H9 (cell line): ENCODE data around the gene PTPRN2. TPM values are rescaled to one million over a fixed set of nuclear protein-coding genes. Genes with fewer than 3 reads are reported as not detected.

Source experiments
- DNase-seq: peaks from one replicate; pipeline ENCODE4 v3.0.0-alpha.2; 2017
- H2AFZ ChIP-seq: one replicate; pipeline ENCODE4 v1.6.1; 2013; ENCODE audit warnings: mild to moderate bottlenecking, low read length, control low read depth, moderate library complexity
- H2AK5ac ChIP-seq: 2 replicates; pipeline ENCODE4 v1.6.1; 2013; ENCODE audit warnings: low read length, control low read depth, mixed read lengths; ENCODE audit not compliant: insufficient read length
- H2BK120ac ChIP-seq: one replicate; pipeline ENCODE4 v1.6.1; 2013; ENCODE audit warnings: low read depth, mild to moderate bottlenecking, low read length, control low read depth, inconsistent platforms; ENCODE audit not compliant: poor library complexity, severe bottlenecking
- H2BK12ac ChIP-seq: 2 replicates; pipeline ENCODE4 v1.6.1; 2013; ENCODE audit warnings: low read length, control low read depth, mixed read lengths, low read depth; ENCODE audit not compliant: insufficient read length
- H2BK15ac ChIP-seq: 2 replicates; pipeline ENCODE4 v1.6.1; 2013; ENCODE audit warnings: low read depth, low read length, control low read depth
- H2BK20ac ChIP-seq: one replicate; pipeline ENCODE4 v1.6.1; 2013; ENCODE audit warnings: low read depth, mild to moderate bottlenecking, low read length, control low read depth, inconsistent platforms; ENCODE audit not compliant: poor library complexity, severe bottlenecking
- H2BK5ac ChIP-seq: 2 replicates; pipeline ENCODE4 v1.6.1; 2013; ENCODE audit warnings: low read length, control low read depth, mixed read lengths; ENCODE audit not compliant: insufficient read length
- H3K14ac ChIP-seq: 2 replicates; pipeline ENCODE4 v1.6.1; 2013; ENCODE audit warnings: low read length, control low read depth; ENCODE audit not compliant: insufficient read depth
- H3K18ac ChIP-seq: 2 replicates; pipeline ENCODE4 v1.6.1; 2013; ENCODE audit warnings: low read depth, mild to moderate bottlenecking, mixed read lengths, low read length, control low read depth; ENCODE audit not compliant: insufficient read length
- H3K23ac ChIP-seq: 2 replicates; pipeline ENCODE4 v1.6.1; 2013; ENCODE audit warnings: low read length, control low read depth, mixed read lengths, low read depth; ENCODE audit not compliant: insufficient read length
- H3K23me2 ChIP-seq: 2 replicates; pipeline ENCODE4 v1.6.1; 2013; ENCODE audit warnings: low read depth, mild to moderate bottlenecking, mixed read lengths, low read length, control low read depth; ENCODE audit not compliant: insufficient read length, poor library complexity, severe bottlenecking
- H3K27ac ChIP-seq: 2 replicates; pipeline ENCODE4 v1.5.1; 2013; ENCODE audit warnings: low read length, control low read depth, mixed read lengths, low read depth; ENCODE audit not compliant: insufficient read length
- H3K27me3 ChIP-seq: 2 replicates; pipeline ENCODE4 v1.6.1; 2013; ENCODE audit warnings: low read length, control low read depth, inconsistent platforms; ENCODE audit not compliant: insufficient read depth
- H3K4ac ChIP-seq: 2 replicates; pipeline ENCODE4 v1.6.1; 2013; ENCODE audit warnings: low read depth, mild to moderate bottlenecking, control low read depth, inconsistent platforms, low read length, moderate library complexity
- H3K4me1 ChIP-seq: 2 replicates; pipeline ENCODE4 v1.6.1; 2013; ENCODE audit warnings: low read length, control low read depth, inconsistent platforms; ENCODE audit not compliant: insufficient read depth
- H3K4me2 ChIP-seq: 2 replicates; pipeline ENCODE4 v1.6.1; 2013; ENCODE audit warnings: low read length, control low read depth, mixed read lengths; ENCODE audit not compliant: insufficient read length, insufficient read depth
- H3K56ac ChIP-seq: 2 replicates; pipeline ENCODE4 v1.6.1; 2013; ENCODE audit warnings: low read depth, mild to moderate bottlenecking, mixed read lengths, low read length, control low read depth; ENCODE audit not compliant: insufficient read length
- H3K79me1 ChIP-seq: 2 replicates; pipeline ENCODE4 v1.6.1; 2013; ENCODE audit warnings: low read depth, mild to moderate bottlenecking, moderate library complexity, low read length, control low read depth, inconsistent platforms; ENCODE audit not compliant: insufficient read depth, poor library complexity, severe bottlenecking
- H3K79me2 ChIP-seq: 2 replicates; pipeline ENCODE4 v1.6.1; 2013; ENCODE audit warnings: low read length, control low read depth, inconsistent platforms; ENCODE audit not compliant: insufficient read depth
- H3K9ac ChIP-seq: 2 replicates; pipeline ENCODE4 v1.6.1; 2013; ENCODE audit warnings: low read length, control low read depth, mixed read lengths; ENCODE audit not compliant: insufficient read length; ENCODE audit errors: extremely low read depth
- H3K9me3 ChIP-seq: one replicate; pipeline ENCODE4 v1.6.1; 2013; ENCODE audit warnings: low read depth, low read length, inconsistent platforms; ENCODE audit not compliant: control insufficient read depth
- H3T11ph ChIP-seq: one replicate; pipeline ENCODE4 v1.6.1; 2013; ENCODE audit warnings: mild to moderate bottlenecking, low read length, control low read depth, inconsistent platforms
- H4K20me1 ChIP-seq: one replicate; pipeline ENCODE4 v1.6.1; 2013; ENCODE audit not compliant: control insufficient read depth, insufficient read length, insufficient read depth
- H4K5ac ChIP-seq: 2 replicates; pipeline ENCODE4 v1.6.1; 2013; ENCODE audit warnings: low read depth, mild to moderate bottlenecking, mixed read lengths, low read length, control low read depth; ENCODE audit not compliant: insufficient read length
- H4K8ac ChIP-seq: replicated peaks from 2 replicates; pipeline ENCODE4 v1.6.1; 2013; ENCODE audit warnings: low read length, control low read depth, mixed read lengths, low read depth; ENCODE audit not compliant: insufficient read length
- H4K91ac ChIP-seq: 2 replicates; pipeline ENCODE4 v1.6.1; 2013; ENCODE audit warnings: low read depth, mild to moderate bottlenecking, moderate library complexity, mixed read lengths, low read length, control low read depth; ENCODE audit not compliant: insufficient read length
- H3K27ac Mint-ChIP-seq, 3 experiments: 2 replicates in 2 of 3; 3 replicates in 1 of 3; pipeline ENCODE4 v1.8.0; 2020 to 2021; ENCODE audit warnings: mixed read lengths in 3 of 3, mild to moderate bottlenecking in 1 of 3, moderate library complexity in 1 of 3
- H3K27me3 Mint-ChIP-seq: 2 replicates; pipeline ENCODE4 v1.8.0; 2021; ENCODE audit warnings: low read depth, mild to moderate bottlenecking, moderate library complexity, mixed read lengths
- H3K36me3 Mint-ChIP-seq, 3 experiments: 2 replicates in 2 of 3; 3 replicates in 1 of 3; pipeline ENCODE4 v1.8.0; 2020 to 2021; ENCODE audit warnings: low read depth in 3 of 3, mixed read lengths in 3 of 3; ENCODE audit not compliant: insufficient read depth in 1 of 3
- H3K4me1 Mint-ChIP-seq, 2 experiments: 2 replicates each; pipeline ENCODE4 v1.8.0; 2020; ENCODE audit warnings: mixed read lengths in 2 of 2
- H3K4me3 Mint-ChIP-seq, 2 experiments: 2 replicates in 1 of 2; 3 replicates in 1 of 2; pipeline ENCODE4 v1.8.0; 2020 to 2021; ENCODE audit warnings: mild to moderate bottlenecking in 2 of 2, mixed read lengths in 2 of 2, moderate library complexity in 1 of 2
- H3K9me3 Mint-ChIP-seq, 2 experiments: 2 replicates in 1 of 2; 3 replicates in 1 of 2; pipeline ENCODE4 v1.8.0; 2020; ENCODE audit warnings: mild to moderate bottlenecking in 2 of 2, mixed read lengths in 2 of 2, moderate library complexity in 1 of 2
- WGBS: extraction: QIAGEN DNeasy Blood & Tissue Kit; methylation state at CpG from one replicate; pipeline ENCODE4 v1.1.7; 2013; ENCODE audit warnings: missing lambda C conversion rate, low lambda C conversion rate, mixed read lengths; ENCODE audit not compliant: insufficient read length; ENCODE audit errors: extremely low coverage; 5-methylcytosine and 5-hydroxymethylcytosine counted together
- total RNA-seq: library from RNA; stranded (reverse); gene quantifications from 2 replicates; pipeline ENCODE4 v1.2.1, GENCODE V29; 2021
- TF ChIP-seq, protein P1 (sequence below): fragments of 200-600 bp; sonication (generic); conservative IDR thresholded peaks from 3 replicates; pipeline ENCODE4 v1.8.0; 2021; ENCODE audit warnings: antibody characterized with exemption, mild to moderate bottlenecking

The PTPRN2 gene
- total RNA-seq, 1 experiment from 2014 or later, result 5.2 TPM

DNA sequence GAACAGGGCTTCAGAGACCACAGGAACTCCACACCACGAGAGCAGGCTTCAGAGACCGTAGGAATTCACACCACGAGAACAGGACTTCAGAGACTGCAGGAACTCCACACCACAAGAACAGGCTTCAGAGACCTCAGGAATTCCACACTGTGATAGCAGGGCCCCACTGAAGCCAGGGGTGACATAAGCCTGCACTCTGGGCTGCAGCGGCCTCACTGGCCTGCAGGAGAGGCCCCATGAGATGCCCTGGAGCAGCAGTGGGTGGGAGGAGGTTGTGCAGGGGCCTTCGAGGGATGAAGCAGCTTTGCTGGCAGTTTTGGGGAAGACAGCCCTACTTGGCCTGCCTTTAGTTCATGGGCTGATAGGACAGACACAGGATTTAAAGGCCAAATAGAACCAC lies 614.7 kb downstream of the PTPRN2 start:
- Histone ChIP-seq H3K79me1 (no peaks in the 10 kb centered on the region), H2AFZ (no peak overlapping the region), H2BK12ac (no peak overlapping the region), H4K20me1 (no peaks in the 10 kb centered on the region), H3K23ac (no peak overlapping the region), H3K23me2 (no peaks in the 10 kb centered on the region), H3T11ph (no peak overlapping the region), H3K9ac (no peak overlapping the region), H2BK15ac (no peak overlapping the region), H3K27me3 (no peaks in the 10 kb centered on the region), H2BK5ac (no peak overlapping the region), H3K4ac (no peak overlapping the region), H3K14ac (no peak overlapping the region), H2AK5ac (no peak overlapping the region), H3K18ac (no peak overlapping the region), H4K91ac (no peak overlapping the region), H3K4me1 (no peaks in the 10 kb centered on the region), H3K27ac (no peak overlapping the region), H4K8ac (no peak overlapping the region), H3K79me2 (no peaks in the 10 kb centered on the region), H3K56ac (no peak overlapping the region), H3K9me3 (peaks cover 59% of the 10 kb centered on the region), H2BK20ac (no peak overlapping the region), H3K4me2 (no peak overlapping the region), H2BK120ac (no peak overlapping the region), H4K5ac (no peak overlapping the region)
- TF ChIP-seq, protein P1, sequence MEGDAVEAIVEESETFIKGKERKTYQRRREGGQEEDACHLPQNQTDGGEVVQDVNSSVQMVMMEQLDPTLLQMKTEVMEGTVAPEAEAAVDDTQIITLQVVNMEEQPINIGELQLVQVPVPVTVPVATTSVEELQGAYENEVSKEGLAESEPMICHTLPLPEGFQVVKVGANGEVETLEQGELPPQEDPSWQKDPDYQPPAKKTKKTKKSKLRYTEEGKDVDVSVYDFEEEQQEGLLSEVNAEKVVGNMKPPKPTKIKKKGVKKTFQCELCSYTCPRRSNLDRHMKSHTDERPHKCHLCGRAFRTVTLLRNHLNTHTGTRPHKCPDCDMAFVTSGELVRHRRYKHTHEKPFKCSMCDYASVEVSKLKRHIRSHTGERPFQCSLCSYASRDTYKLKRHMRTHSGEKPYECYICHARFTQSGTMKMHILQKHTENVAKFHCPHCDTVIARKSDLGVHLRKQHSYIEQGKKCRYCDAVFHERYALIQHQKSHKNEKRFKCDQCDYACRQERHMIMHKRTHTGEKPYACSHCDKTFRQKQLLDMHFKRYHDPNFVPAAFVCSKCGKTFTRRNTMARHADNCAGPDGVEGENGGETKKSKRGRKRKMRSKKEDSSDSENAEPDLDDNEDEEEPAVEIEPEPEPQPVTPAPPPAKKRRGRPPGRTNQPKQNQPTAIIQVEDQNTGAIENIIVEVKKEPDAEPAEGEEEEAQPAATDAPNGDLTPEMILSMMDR, result no peak
- Mint-ChIP-seq H3K4me1 (no peaks in the 10 kb centered on the region), H3K27ac (no peak overlapping the region), H3K27me3 (peaks cover 17% of the 10 kb centered on the region), H3K36me3 (peaks cover 9 to 53% (median 35%) of the 10 kb centered on the region in 3 experiments), H3K9me3 (peaks cover 59 to 67% of the 10 kb centered on the region in 2 experiments), H3K4me3 (no peak overlapping the region)
- DNase-seq, result no peak
- WGBS, result no CpG with 5 or more reads among the region's 5 CpGs
